ENCODE results near the gene MAN2A1.
"Not testable (repeated sequence)": the region's sequence is repeated elsewhere in the genome, so short reads cannot be mapped to it uniquely, and the experiment has no call there.

Gene MAN2A1

GRCh38 chr5:109880907-109881685, 191.4 kb downstream of the MAN2A1 start:
- Histone ChIP-seq H3K27me3 (ENCODE audit: control insufficient read depth in 1 of 2, insufficient read depth in 2 of 2, low read length in 2 of 2) (no peaks in the 10 kb centered on the region), H3K36me3 (ENCODE audit: control insufficient read depth in 2 of 2, insufficient read depth in 2 of 2, low read length in 2 of 2) (no peaks in the 10 kb centered on the region), H3K9ac (ENCODE audit: low read length in 2 of 2) (no peak overlapping the region), H3K4me3 (ENCODE audit: low read length in 2 of 2) (no peak overlapping the region), H3K27ac (ENCODE audit: low read length) (no peak overlapping the region), H3K4me1 (ENCODE audit: control insufficient read depth, insufficient read depth, low read length) (no peaks in the 10 kb centered on the region), H3K9me3 (ENCODE audit: control insufficient read depth in 2 of 2, low read length in 2 of 2) (no peaks in the 10 kb centered on the region)

GRCh38 chr5:109882546-109882945, 192.8 kb downstream of the MAN2A1 start:
- Histone ChIP-seq H3K9me3 (ENCODE audit: control insufficient read depth in 2 of 2, low read length in 2 of 2) (no peaks in the 10 kb centered on the region), H3K27me3 (ENCODE audit: control insufficient read depth in 1 of 2, insufficient read depth in 2 of 2, low read length in 2 of 2) (no peaks in the 10 kb centered on the region), H3K36me3 (ENCODE audit: control insufficient read depth in 2 of 2, insufficient read depth in 2 of 2, low read length in 2 of 2) (no peaks in the 10 kb centered on the region), H3K4me1 (ENCODE audit: control insufficient read depth, insufficient read depth, low read length) (no peaks in the 10 kb centered on the region), H3K4me3 (ENCODE audit: low read length in 2 of 2) (no peak overlapping the region), H3K27ac (ENCODE audit: low read length) (no peak overlapping the region), H3K9ac (ENCODE audit: low read length in 2 of 2) (no peak overlapping the region)

- Histone ChIP-seq H3K27me3 (ENCODE audit: control insufficient read depth in 1 of 2, insufficient read depth in 2 of 2, low read length in 2 of 2) (no peaks in the 10 kb centered on the region), H3K36me3 (ENCODE audit: control insufficient read depth in 2 of 2, insufficient read depth in 2 of 2, low read length in 2 of 2) (no peaks in the 10 kb centered on the region), H3K4me3 (ENCODE audit: low read length in 2 of 2) (no peak overlapping the region), H3K4me1 (ENCODE audit: control insufficient read depth, insufficient read depth, low read length) (no peaks in the 10 kb centered on the region), H3K27ac (ENCODE audit: low read length) (no peak overlapping the region), H3K9ac (ENCODE audit: low read length in 2 of 2) (no peak overlapping the region), H3K9me3 (ENCODE audit: control insufficient read depth in 2 of 2, low read length in 2 of 2) (no peaks in the 10 kb centered on the region)
Observed at GRCh38 chr5:109884676-109885075, 194.9 kb downstream of the MAN2A1 start.

- Histone ChIP-seq H3K36me3 (ENCODE audit: control insufficient read depth in 2 of 2, insufficient read depth in 2 of 2, low read length in 2 of 2) (no peaks in the 10 kb centered on the region), H3K9ac (ENCODE audit: low read length in 2 of 2) (no peak overlapping the region), H3K9me3 (ENCODE audit: control insufficient read depth in 2 of 2, low read length in 2 of 2) (no peaks in the 10 kb centered on the region), H3K4me3 (ENCODE audit: low read length in 2 of 2) (no peak overlapping the region), H3K27me3 (ENCODE audit: control insufficient read depth in 1 of 2, insufficient read depth in 2 of 2, low read length in 2 of 2) (no peaks in the 10 kb centered on the region), H3K27ac (ENCODE audit: low read length) (no peak overlapping the region), H3K4me1 (ENCODE audit: control insufficient read depth, insufficient read depth, low read length) (no peaks in the 10 kb centered on the region)
Observed at GRCh38 chr5:109885205-109885604, 195.5 kb downstream of the MAN2A1 start.

GRCh38 chr5:109888989-109889388, 199.3 kb downstream of the MAN2A1 start:
- Histone ChIP-seq H3K4me3 (ENCODE audit: low read length in 2 of 2) (no peak overlapping the region), H3K27me3 (ENCODE audit: control insufficient read depth in 1 of 2, insufficient read depth in 2 of 2, low read length in 2 of 2) (no peaks in the 10 kb centered on the region), H3K9ac (ENCODE audit: low read length in 2 of 2) (no peak overlapping the region), H3K27ac (ENCODE audit: low read length) (no peak overlapping the region), H3K9me3 (ENCODE audit: control insufficient read depth in 2 of 2, low read length in 2 of 2) (no peaks in the 10 kb centered on the region), H3K36me3 (ENCODE audit: control insufficient read depth in 2 of 2, insufficient read depth in 2 of 2, low read length in 2 of 2) (no peaks in the 10 kb centered on the region), H3K4me1 (ENCODE audit: control insufficient read depth, insufficient read depth, low read length) (no peaks in the 10 kb centered on the region)

GRCh38 chr5:109893271-109893670, 203.5 kb downstream of the MAN2A1 start:
- H3K9ac ChIP-seq (ENCODE audit: low read length in 2 of 2); H3K4me3 ChIP-seq (ENCODE audit: low read length in 2 of 2); H3K9me3 ChIP-seq (ENCODE audit: control insufficient read depth in 2 of 2, low read length in 2 of 2); H3K27ac ChIP-seq (ENCODE audit: low read length); H3K27me3 ChIP-seq (ENCODE audit: control insufficient read depth in 1 of 2, insufficient read depth in 2 of 2, low read length in 2 of 2); H3K4me1 ChIP-seq (ENCODE audit: control insufficient read depth, insufficient read depth, low read length); H3K36me3 ChIP-seq (ENCODE audit: control insufficient read depth in 2 of 2, insufficient read depth in 2 of 2, low read length in 2 of 2): not testable (repeated sequence)

GRCh38 chr5:109898269-109899162, 208.8 kb downstream of the MAN2A1 start:
- no peaks in the 10 kb centered on the region for H3K27me3 ChIP-seq (ENCODE audit: control insufficient read depth in 1 of 2, insufficient read depth in 2 of 2, low read length in 2 of 2)
- H3K4me1 ChIP-seq (ENCODE audit: control insufficient read depth, insufficient read depth, low read length), result no peaks in the 10 kb centered on the region
- H3K36me3 ChIP-seq (ENCODE audit: control insufficient read depth in 2 of 2, insufficient read depth in 2 of 2, low read length in 2 of 2), result no peaks in the 10 kb centered on the region
- H3K27ac ChIP-seq (ENCODE audit: low read length), result no peak overlapping the region
- no peaks in the 10 kb centered on the region for H3K9me3 ChIP-seq (ENCODE audit: control insufficient read depth in 2 of 2, low read length in 2 of 2)
- no peak overlapping the region for H3K4me3 ChIP-seq (ENCODE audit: low read length in 2 of 2)
- H3K9ac ChIP-seq (ENCODE audit: low read length in 2 of 2), result no peak overlapping the region

GRCh38 chr5:109899163-109899535, 209.4 kb downstream of the MAN2A1 start:
- Histone ChIP-seq H3K36me3 (ENCODE audit: control insufficient read depth in 2 of 2, insufficient read depth in 2 of 2, low read length in 2 of 2) (no peaks in the 10 kb centered on the region), H3K27me3 (ENCODE audit: control insufficient read depth in 1 of 2, insufficient read depth in 2 of 2, low read length in 2 of 2) (no peaks in the 10 kb centered on the region), H3K9me3 (ENCODE audit: control insufficient read depth in 2 of 2, low read length in 2 of 2) (no peaks in the 10 kb centered on the region), H3K4me3 (ENCODE audit: low read length in 2 of 2) (no peak overlapping the region), H3K27ac (ENCODE audit: low read length) (no peak overlapping the region), H3K9ac (ENCODE audit: low read length in 2 of 2) (no peak overlapping the region), H3K4me1 (ENCODE audit: control insufficient read depth, insufficient read depth, low read length) (no peaks in the 10 kb centered on the region)

- no peaks in the 10 kb centered on the region for H3K4me1 ChIP-seq (ENCODE audit: control insufficient read depth, insufficient read depth, low read length)
- no peaks in the 10 kb centered on the region for H3K9me3 ChIP-seq (ENCODE audit: control insufficient read depth in 2 of 2, low read length in 2 of 2)
- H3K9ac ChIP-seq (ENCODE audit: low read length in 2 of 2), result no peak overlapping the region
- H3K36me3 ChIP-seq (ENCODE audit: control insufficient read depth in 2 of 2, insufficient read depth in 2 of 2, low read length in 2 of 2), result no peaks in the 10 kb centered on the region
- no peak overlapping the region for H3K4me3 ChIP-seq (ENCODE audit: low read length in 2 of 2)
- no peaks in the 10 kb centered on the region for H3K27me3 ChIP-seq (ENCODE audit: control insufficient read depth in 1 of 2, insufficient read depth in 2 of 2, low read length in 2 of 2)
- H3K27ac ChIP-seq (ENCODE audit: low read length), result no peak overlapping the region
Observed at GRCh38 chr5:109900461-109900860, 210.7 kb downstream of the MAN2A1 start.

GRCh38 chr5:109900911-109901627, 211.3 kb downstream of the MAN2A1 start:
- no peaks in the 10 kb centered on the region for H3K4me1 ChIP-seq (ENCODE audit: control insufficient read depth, insufficient read depth, low read length)
- H3K27ac ChIP-seq (ENCODE audit: low read length), result no peak overlapping the region
- no peaks in the 10 kb centered on the region for H3K36me3 ChIP-seq (ENCODE audit: control insufficient read depth in 2 of 2, insufficient read depth in 2 of 2, low read length in 2 of 2)
- no peaks in the 10 kb centered on the region for H3K27me3 ChIP-seq (ENCODE audit: control insufficient read depth in 1 of 2, insufficient read depth in 2 of 2, low read length in 2 of 2)
- H3K9ac ChIP-seq (ENCODE audit: low read length in 2 of 2), result no peak overlapping the region
- H3K9me3 ChIP-seq (ENCODE audit: control insufficient read depth in 2 of 2, low read length in 2 of 2), result no peaks in the 10 kb centered on the region
- no peak overlapping the region for H3K4me3 ChIP-seq (ENCODE audit: low read length in 2 of 2)

Data from stomach smooth muscle (tissue), 2 donors.